Mesendoderm (in vitro differentiated cells): Measurements from ENCODE around the gene ANO6.

Experiments
- DNase-seq: peaks from one replicate; pipeline ENCODE4 v3.0.0; 2013
- H2AK5ac ChIP-seq: 2 replicates; pipeline ENCODE4 v1.6.1; 2013; ENCODE audit warnings: low read length, inconsistent platforms
- H2BK120ac ChIP-seq: 2 replicates; pipeline ENCODE4 v1.6.1; 2013; ENCODE audit warnings: low read depth, mild to moderate bottlenecking, low read length, moderate library complexity, mixed read lengths
- H2BK15ac ChIP-seq: replicated peaks from 2 replicates; pipeline ENCODE4 v1.6.1; 2013; ENCODE audit warnings: low read depth, mild to moderate bottlenecking, moderate library complexity
- H2BK5ac ChIP-seq: 2 replicates; pipeline ENCODE4 v1.6.1; 2013; ENCODE audit warnings: low read length, inconsistent platforms
- H3K18ac ChIP-seq: 2 replicates; pipeline ENCODE4 v1.6.1; 2013; ENCODE audit warnings: mild to moderate bottlenecking, low read length, mixed read lengths
- H3K23ac ChIP-seq: one replicate; pipeline ENCODE4 v1.6.1; 2013; ENCODE audit warnings: low read length
- H3K27ac ChIP-seq: 2 replicates; pipeline ENCODE4 v1.5.1; 2013; ENCODE audit warnings: low read depth, mild to moderate bottlenecking, inconsistent platforms, low read length, moderate library complexity
- H3K27me3 ChIP-seq: 2 replicates; pipeline ENCODE4 v1.6.1; 2013; ENCODE audit warnings: low read length, control low read depth, mild to moderate bottlenecking, inconsistent platforms; ENCODE audit not compliant: insufficient read depth, poor library complexity
- H3K36me3 ChIP-seq: 2 replicates; pipeline ENCODE4 v1.6.1; 2013; ENCODE audit warnings: low read length, inconsistent platforms; ENCODE audit not compliant: control insufficient read depth, insufficient read depth
- H3K4ac ChIP-seq: one replicate; pipeline ENCODE4 v1.6.1; 2013; ENCODE audit warnings: low read depth, mild to moderate bottlenecking, low read length, moderate library complexity
- H3K4me1 ChIP-seq: 2 replicates; pipeline ENCODE4 v1.6.1; 2013; ENCODE audit warnings: low read depth, low read length, inconsistent platforms; ENCODE audit not compliant: control insufficient read depth
- H3K4me2 ChIP-seq: 2 replicates; pipeline ENCODE4 v1.6.1; 2013; ENCODE audit warnings: low read length
- H3K4me3 ChIP-seq: 2 replicates; pipeline ENCODE4 v1.5.1; 2013; ENCODE audit warnings: mild to moderate bottlenecking, low read length
- H3K56ac ChIP-seq: one replicate; pipeline ENCODE4 v1.6.1; 2013; ENCODE audit warnings: low read length
- H3K79me1 ChIP-seq: 2 replicates; pipeline ENCODE4 v1.6.1; 2013; ENCODE audit warnings: low read length, inconsistent platforms
- H3K79me2 ChIP-seq: 2 replicates; pipeline ENCODE4 v1.6.1; 2013; ENCODE audit warnings: mild to moderate bottlenecking, low read length; ENCODE audit not compliant: control insufficient read depth, insufficient read depth
- H3K9ac ChIP-seq: 2 replicates; pipeline ENCODE4 v1.6.1; 2013; ENCODE audit warnings: low read length, inconsistent platforms
- H4K5ac ChIP-seq: one replicate; pipeline ENCODE4 v1.6.1; 2013; ENCODE audit warnings: low read length
- H4K8ac ChIP-seq: one replicate; pipeline ENCODE4 v1.6.1; 2013; ENCODE audit warnings: low read depth, mild to moderate bottlenecking, control low read depth, low read length, moderate library complexity
- WGBS: extraction: QIAGEN DNeasy Blood & Tissue Kit; methylation state at CpG from one replicate; pipeline ENCODE4 v1.1.7; 2013; ENCODE audit warnings: low lambda C conversion rate, missing lambda C conversion rate; ENCODE audit not compliant: insufficient coverage; ENCODE audit errors: extremely low coverage; 5-methylcytosine and 5-hydroxymethylcytosine counted together

The ANO6 gene

DNA sequence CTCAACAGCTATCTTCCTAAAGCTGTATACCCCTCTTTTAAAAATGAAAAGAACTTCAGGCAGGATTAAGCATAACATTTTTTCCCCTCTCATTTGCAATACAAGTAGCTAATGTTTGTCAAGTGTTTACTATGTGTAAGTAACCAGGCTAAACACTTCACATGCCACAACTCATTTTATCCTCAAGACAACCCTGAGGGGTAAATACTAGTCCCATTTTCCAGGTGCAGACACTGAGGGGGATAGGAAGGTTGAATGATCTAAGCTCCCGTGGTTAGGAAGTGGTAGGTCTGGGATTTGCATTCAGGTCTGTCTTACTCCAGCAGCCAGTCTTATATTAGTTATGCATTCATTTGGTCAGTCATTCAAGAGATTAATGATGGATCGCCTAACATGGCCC, 70.7 kb downstream of the ANO6 start:
- Histone ChIP-seq H3K4me1 (peaks cover 5% of the 10 kb centered on the region), H3K18ac (no peak overlapping the region), H2BK5ac (no peak overlapping the region), H3K9ac (no peak overlapping the region), H3K27ac (no peak overlapping the region), H3K36me3 (no peaks in the 10 kb centered on the region), H2AK5ac (no peak overlapping the region), H4K5ac (no peak overlapping the region), H3K79me2 (no peaks in the 10 kb centered on the region), H2BK120ac (no peak overlapping the region), H3K79me1 (peaks cover 8% of the 10 kb centered on the region), H3K4me2 (no peak overlapping the region), H4K8ac (no peak overlapping the region), H3K23ac (no peak overlapping the region), H3K4me3 (no peak overlapping the region), H3K27me3 (no peaks in the 10 kb centered on the region), H3K4ac (no peak overlapping the region), H3K56ac (no peak overlapping the region), H2BK15ac (no peak overlapping the region)
- DNase-seq, result no peak
- WGBS, result no CpG with 5 or more reads among the region's 2 CpGs

DNA sequence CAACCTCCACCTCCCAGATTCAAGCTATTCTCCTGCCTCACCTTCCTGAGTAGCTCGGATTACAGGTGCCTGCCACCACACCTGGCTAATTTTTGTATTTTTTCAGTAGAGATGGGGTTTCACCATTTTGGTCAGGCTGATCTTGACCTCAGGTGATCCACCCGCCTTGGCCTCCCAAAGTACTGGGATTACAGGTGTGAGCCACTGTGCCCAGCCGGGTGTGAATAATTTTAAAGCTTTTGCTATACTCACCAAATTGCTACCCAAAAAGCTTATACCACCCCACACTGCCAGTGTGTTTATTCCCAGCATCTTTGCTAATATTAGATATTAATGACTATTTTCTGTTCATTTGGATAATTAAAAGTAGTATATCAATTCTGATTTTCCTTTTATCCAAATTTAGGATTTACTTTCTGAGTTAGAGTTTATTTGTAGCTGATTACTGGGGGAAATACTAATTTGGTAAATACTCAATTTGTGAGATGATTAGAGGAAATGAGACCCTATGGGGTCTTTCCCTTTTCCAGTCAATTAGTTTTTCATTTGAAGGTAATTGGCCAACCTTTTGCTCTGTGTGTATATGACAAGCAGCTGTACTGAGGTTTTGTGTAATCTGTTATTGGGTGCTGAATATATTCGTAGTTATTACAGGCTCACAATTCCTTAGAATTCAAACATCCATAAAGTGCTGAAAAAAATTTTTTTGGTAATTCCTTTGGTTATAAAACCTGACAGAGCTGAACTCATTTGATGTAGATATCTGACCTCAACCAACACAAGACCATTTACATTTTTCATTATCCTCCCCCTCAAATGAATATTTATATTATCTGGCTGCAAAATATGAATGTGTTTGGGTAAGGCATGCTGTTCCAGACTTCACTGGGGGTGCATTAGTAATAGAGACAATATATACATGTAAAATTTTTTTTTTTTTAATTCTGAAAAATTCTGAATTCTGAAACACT, 73.6 kb downstream of the ANO6 start:
- Histone ChIP-seq H2BK5ac (no peak overlapping the region), H3K4ac (no peak overlapping the region), H4K5ac (no peak overlapping the region), H2BK120ac (no peak overlapping the region), H3K56ac (no peak overlapping the region), H3K9ac (no peak overlapping the region), H2AK5ac (no peak overlapping the region), H3K18ac (no peak overlapping the region), H4K8ac (no peak overlapping the region), H3K4me1 (no peaks in the 10 kb centered on the region), H3K79me1 (peaks cover 4% of the 10 kb centered on the region), H3K4me2 (no peak overlapping the region), H3K79me2 (no peaks in the 10 kb centered on the region), H3K4me3 (no peak overlapping the region), H2BK15ac (no peak overlapping the region), H3K36me3 (no peaks in the 10 kb centered on the region), H3K23ac (no peak overlapping the region), H3K27ac (no peak overlapping the region), H3K27me3 (no peaks in the 10 kb centered on the region)
- no CpG with 5 or more reads among the region's 4 CpGs for WGBS
- DNase-seq, result no peak

DNA sequence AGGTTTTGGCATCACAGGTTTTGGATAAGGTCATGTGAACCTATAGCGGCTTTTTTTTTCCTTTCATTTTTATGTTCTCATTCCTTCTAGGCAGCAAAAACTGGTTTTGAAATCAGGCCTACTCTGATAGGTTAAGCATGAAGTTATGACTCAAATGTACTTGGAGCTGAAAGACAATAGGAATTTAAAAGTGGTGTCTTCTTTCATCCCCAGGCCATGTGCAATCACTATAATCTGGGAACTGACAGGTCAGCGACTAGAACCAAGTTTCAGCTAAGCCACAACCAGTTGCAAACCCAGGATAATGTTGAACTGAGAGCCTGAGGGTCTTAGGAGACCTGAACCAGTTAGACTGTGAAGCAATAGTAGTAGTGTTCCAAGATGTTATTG, 74.3 kb downstream of the ANO6 start:
- H3K23ac ChIP-seq, result no peak overlapping the region
- H4K8ac ChIP-seq, result no peak overlapping the region
- H3K79me1 ChIP-seq, result peaks cover 4% of the 10 kb centered on the region
- no peaks in the 10 kb centered on the region for H3K36me3 ChIP-seq
- H3K27me3 ChIP-seq, result no peaks in the 10 kb centered on the region
- H3K56ac ChIP-seq, result no peak overlapping the region
- H3K4ac ChIP-seq, result no peak overlapping the region
- H2BK5ac ChIP-seq, result no peak overlapping the region
- no peaks in the 10 kb centered on the region for H3K4me1 ChIP-seq
- no peak for DNase-seq
- no peak overlapping the region for H3K9ac ChIP-seq
- H3K27ac ChIP-seq, result no peak overlapping the region
- H3K79me2 ChIP-seq, result no peaks in the 10 kb centered on the region
- H2BK120ac ChIP-seq, result no peak overlapping the region
- H2AK5ac ChIP-seq, result no peak overlapping the region
- no peak overlapping the region for H3K18ac ChIP-seq
- no peak overlapping the region for H4K5ac ChIP-seq
- no CpG with 5 or more reads among the region's 2 CpGs for WGBS
- H3K4me3 ChIP-seq, result no peak overlapping the region
- H2BK15ac ChIP-seq, result no peak overlapping the region
- H3K4me2 ChIP-seq, result no peak overlapping the region

DNA sequence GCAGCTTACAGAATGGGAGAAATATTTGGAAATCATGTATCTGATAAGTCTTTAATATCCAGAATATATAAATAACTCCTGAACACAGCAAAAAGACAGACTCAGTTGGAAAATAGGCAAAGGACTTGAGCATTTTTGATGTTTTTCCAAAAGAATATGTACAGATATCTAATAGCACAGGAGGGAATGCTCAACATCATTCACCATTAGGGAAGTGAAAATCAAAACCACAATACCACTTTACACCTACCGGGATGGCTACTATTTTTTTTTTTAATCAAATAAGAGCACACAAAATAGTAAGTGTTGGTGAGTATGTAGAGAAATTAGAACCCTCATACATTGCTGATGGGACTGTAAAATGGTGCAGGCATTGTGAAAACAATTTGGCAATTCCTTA, 75.6 kb downstream of the ANO6 start:
- H2AK5ac ChIP-seq, result no peak overlapping the region
- H3K27me3 ChIP-seq, result no peaks in the 10 kb centered on the region
- no peak overlapping the region for H3K9ac ChIP-seq
- H3K27ac ChIP-seq, result no peak overlapping the region
- no peak overlapping the region for H4K8ac ChIP-seq
- no peak overlapping the region for H3K4ac ChIP-seq
- H2BK15ac ChIP-seq, result no peak overlapping the region
- DNase-seq, result no peak
- peaks cover 8% of the 10 kb centered on the region for H3K79me1 ChIP-seq
- H3K36me3 ChIP-seq, result no peaks in the 10 kb centered on the region
- no peak overlapping the region for H4K5ac ChIP-seq
- H2BK120ac ChIP-seq, result no peak overlapping the region
- H3K4me1 ChIP-seq, result no peaks in the 10 kb centered on the region
- no peak overlapping the region for H3K23ac ChIP-seq
- H3K79me2 ChIP-seq, result no peaks in the 10 kb centered on the region
- WGBS, result no CpG with 5 or more reads among the region's 1 CpG
- H3K18ac ChIP-seq, result no peak overlapping the region
- H3K56ac ChIP-seq, result no peak overlapping the region
- no peak overlapping the region for H3K4me3 ChIP-seq
- no peak overlapping the region for H2BK5ac ChIP-seq
- no peak overlapping the region for H3K4me2 ChIP-seq

DNA sequence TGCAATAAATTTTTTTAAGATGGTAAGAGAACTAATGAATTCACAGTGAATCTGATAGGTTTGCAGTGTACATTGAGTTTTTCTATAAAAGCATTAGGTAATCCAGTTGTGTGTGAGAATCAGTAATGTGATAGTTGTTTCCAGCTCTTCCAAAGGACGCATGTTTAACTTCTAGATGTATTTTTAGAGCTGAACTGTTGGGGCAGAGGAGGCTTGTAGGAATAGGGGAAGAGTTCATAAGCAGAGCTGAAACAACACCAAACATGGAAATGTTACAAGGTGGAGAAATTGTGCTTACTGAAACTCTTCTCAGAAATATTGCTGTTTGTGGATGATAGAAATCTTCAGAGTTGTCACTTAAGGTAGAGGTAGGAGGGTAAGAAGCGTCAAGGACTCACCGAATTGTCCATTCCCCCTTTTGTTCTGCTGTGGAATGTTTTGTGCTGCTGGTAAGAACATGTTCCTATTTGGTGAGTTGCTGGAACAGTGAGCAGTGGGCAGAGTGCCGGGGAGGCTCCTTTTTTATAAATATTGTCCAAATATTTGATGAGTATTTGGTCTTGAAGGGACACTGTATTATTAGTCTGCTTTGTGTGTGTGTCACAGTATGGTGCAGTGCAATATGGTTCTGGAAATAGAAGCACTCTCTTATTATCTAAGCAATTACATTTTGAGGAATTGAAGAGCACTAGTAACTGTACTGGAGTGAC, 76.7 kb downstream of the ANO6 start:
- no peaks in the 10 kb centered on the region for H3K36me3 ChIP-seq
- no peak overlapping the region for H3K9ac ChIP-seq
- peaks cover 6% of the 10 kb centered on the region for H3K79me1 ChIP-seq
- no peak overlapping the region for H4K8ac ChIP-seq
- no peaks in the 10 kb centered on the region for H3K27me3 ChIP-seq
- H3K27ac ChIP-seq, result no peak overlapping the region
- H2BK15ac ChIP-seq, result no peak overlapping the region
- WGBS, result no CpG with 5 or more reads among the region's 4 CpGs
- no peaks in the 10 kb centered on the region for H3K4me1 ChIP-seq
- no peak overlapping the region for H3K18ac ChIP-seq
- H2AK5ac ChIP-seq, result no peak overlapping the region
- H3K56ac ChIP-seq, result no peak overlapping the region
- no peak overlapping the region for H3K4ac ChIP-seq
- H2BK5ac ChIP-seq, result no peak overlapping the region
- no peak overlapping the region for H3K4me2 ChIP-seq
- no peak overlapping the region for H3K23ac ChIP-seq
- H4K5ac ChIP-seq, result no peak overlapping the region
- DNase-seq, result no peak
- no peak overlapping the region for H3K4me3 ChIP-seq
- no peaks in the 10 kb centered on the region for H3K79me2 ChIP-seq
- no peak overlapping the region for H2BK120ac ChIP-seq
